Mammary epithelial cell (primary cell): Measurements from ENCODE around the gene RITA1.

Source experiments
- CTCF ChIP-seq, 2 donors: IDR thresholded peaks in 1 of 2; conservative IDR thresholded peaks in 1 of 2; 2 replicates each; pipeline ENCODE4 v1.5.1; 2011 to 2012; ENCODE audit warnings: inconsistent platforms in 2 of 2, low read length in 2 of 2, mild to moderate bottlenecking in 2 of 2, control low read depth in 1 of 2, low read depth in 1 of 2; ENCODE audit not compliant: insufficient read depth in 1 of 2; ENCODE audit errors: extremely low read depth in 1 of 2
- EZH2 ChIP-seq: IDR thresholded peaks from 2 replicates; pipeline ENCODE4 v1.6.1; 2012; ENCODE audit warnings: low read length, inconsistent platforms, borderline replicate concordance

- TF ChIP-seq CTCF (conservative IDR thresholded peaks at IDR 0.05 in 1 of 2, IDR thresholded peaks at IDR 0.05 in 1 of 2; ENCODE audit: extremely low read depth in 1 of 2, insufficient read depth in 1 of 2, low read depth in 1 of 2, low read length in 2 of 2) (no peak), EZH2 (no peak)
Observed at GRCh38 chr12:113138826-113139225, 46.7 kb upstream of the RITA1 start.
